Prostate gland (tissue), 2 donors: ENCODE data around the gene RNF19B.

Experiments used
- CTCF ChIP-seq, 4 experiments: fragments of 200-600 bp in 2 of 4; fragments of 450-650 bp in 2 of 4; sonication (generic) in 2 of 4; IDR thresholded peaks; 1 replicate in 3 of 4; 2 replicates in 1 of 4; pipeline ENCODE4 v1.5.1; 2016 to 2019; ENCODE audit warnings: antibody characterized with exemption in 4 of 4, mild to moderate bottlenecking in 2 of 4, moderate library complexity in 2 of 4
- POLR2AphosphoS5 ChIP-seq: sonication (generic); formaldehyde crosslinking; IDR thresholded peaks from one replicate; pipeline ENCODE4 v1.6.1; 2017; ENCODE audit warnings: antibody characterized with exemption

- TF ChIP-seq POLR2AphosphoS5 (peak; percentile 2), CTCF (IDR thresholded peaks at IDR 0.05) (no peak)
These were observed 59.8 kb downstream of the RNF19B start for GRCh38 chr1:32904797-32905196.
